Measurements from ENCODE around the gene SLC39A9. TPM values are rescaled to one million over a fixed set of nuclear protein-coding genes. Genes with fewer than 3 reads are reported as not detected.

The SLC39A9 gene, protein sequence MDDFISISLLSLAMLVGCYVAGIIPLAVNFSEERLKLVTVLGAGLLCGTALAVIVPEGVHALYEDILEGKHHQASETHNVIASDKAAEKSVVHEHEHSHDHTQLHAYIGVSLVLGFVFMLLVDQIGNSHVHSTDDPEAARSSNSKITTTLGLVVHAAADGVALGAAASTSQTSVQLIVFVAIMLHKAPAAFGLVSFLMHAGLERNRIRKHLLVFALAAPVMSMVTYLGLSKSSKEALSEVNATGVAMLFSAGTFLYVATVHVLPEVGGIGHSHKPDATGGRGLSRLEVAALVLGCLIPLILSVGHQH
- 126 and 137 TPM in 2 replicates for total RNA-seq (2014; rRNA removed; shearing (Covaris generic))
- polyA plus RNA-seq (2014; cell fraction: nucleus; rRNA removed): 74.6 and 107 TPM in 2 replicates

GRCh38 chr14:69398053-69398817 lies at the start of gene SLC39A9, which contains the start of gene ERH:
Gene SLC39A9 (plus strand): TSS chr14:69398692. CDS start chr14:69399370, 678 bp downstream.
Gene ERH (minus strand): TSS chr14:69398299. CDS start chr14:69398233, 66 bp downstream.
- DNase-seq (ENCODE audit: extremely low read depth, low read depth): peak; percentile 97

GRCh38 chr14:69349091-69349777 lies 49.3 kb upstream of the SLC39A9 start:
- no peak for DNase-seq (ENCODE audit: extremely low read depth, low read depth)

- DNase-seq (ENCODE audit: extremely low read depth, low read depth): no peak
These were observed 47.6 kb upstream of the SLC39A9 start for GRCh38 chr14:69350892-69351291.

DNA sequence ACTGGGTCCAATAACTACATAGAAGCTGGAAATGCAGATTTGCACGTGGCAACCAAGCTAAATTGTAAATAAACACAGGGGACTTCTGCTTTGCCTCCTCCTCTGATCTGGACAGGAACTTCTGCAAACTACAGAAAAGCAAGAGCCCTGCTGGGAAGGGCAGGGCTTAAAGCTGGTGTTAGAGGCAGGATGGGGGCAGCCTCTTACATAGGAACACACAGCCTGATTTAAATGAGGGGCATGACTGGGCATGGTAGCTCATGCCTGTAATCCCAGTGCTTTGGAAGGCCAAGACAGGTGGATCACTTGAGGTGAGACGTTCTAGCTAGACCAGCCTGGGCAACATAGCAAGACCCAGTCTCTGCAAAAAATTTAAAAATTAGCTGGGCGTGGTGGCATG lies 47.1 kb upstream of the SLC39A9 start:
- no peak for DNase-seq (ENCODE audit: extremely low read depth, low read depth)

DNA sequence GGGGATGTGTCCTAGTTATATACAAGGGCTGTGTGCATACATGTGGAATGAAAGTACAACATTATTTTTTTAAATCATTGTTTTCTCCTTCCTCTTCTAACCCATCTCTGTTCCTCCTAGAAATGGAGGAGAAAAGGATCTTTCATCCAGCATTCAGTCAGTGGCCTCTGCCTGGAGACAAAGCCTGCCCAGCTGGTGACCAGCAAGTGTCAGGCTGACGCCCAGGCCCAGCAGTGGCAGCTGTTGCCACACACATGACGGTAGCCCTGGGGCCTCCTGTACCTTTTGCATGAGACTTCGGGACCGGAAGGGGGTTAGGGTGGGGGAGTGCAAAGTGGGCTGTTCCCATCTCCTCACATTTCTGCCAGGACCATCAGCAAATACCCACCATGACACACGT lies 46.6 kb upstream of the SLC39A9 start:
- no peak for DNase-seq (ENCODE audit: extremely low read depth, low read depth)

DNA sequence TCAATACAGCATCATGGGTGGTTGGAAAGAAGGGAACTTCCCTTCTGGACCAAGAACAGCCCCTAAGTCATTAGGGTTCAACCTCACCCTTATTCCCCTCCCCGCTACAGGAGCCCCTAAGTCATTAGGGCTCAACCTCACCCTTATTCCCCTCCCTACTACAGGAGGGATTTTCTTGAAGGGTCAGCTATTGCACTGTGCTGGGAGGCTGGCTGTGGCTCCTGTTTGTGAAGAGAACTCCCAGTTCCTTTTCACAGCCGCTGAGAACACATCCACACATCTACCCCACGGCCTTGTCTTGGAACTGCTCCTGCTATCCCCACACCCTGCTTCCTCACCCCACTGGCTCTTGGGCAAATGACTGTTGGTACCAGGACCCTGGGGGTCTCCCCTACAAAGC lies 45.3 kb upstream of the SLC39A9 start:
- DNase-seq (ENCODE audit: extremely low read depth, low read depth): no peak

- no peak for DNase-seq (ENCODE audit: extremely low read depth, low read depth)
These were observed 43.9 kb upstream of the SLC39A9 start for GRCh38 chr14:69354383-69355153.

GRCh38 chr14:69355154-69355597 lies 43.3 kb upstream of the SLC39A9 start:
- no peak for DNase-seq (ENCODE audit: extremely low read depth, low read depth)

GRCh38 chr14:69355607-69356281 lies 42.7 kb upstream of the SLC39A9 start:
- no peak for DNase-seq (ENCODE audit: extremely low read depth, low read depth)

GRCh38 chr14:69356903-69357543 lies 41.5 kb upstream of the SLC39A9 start:
- no peak for DNase-seq (ENCODE audit: extremely low read depth, low read depth)

DNA sequence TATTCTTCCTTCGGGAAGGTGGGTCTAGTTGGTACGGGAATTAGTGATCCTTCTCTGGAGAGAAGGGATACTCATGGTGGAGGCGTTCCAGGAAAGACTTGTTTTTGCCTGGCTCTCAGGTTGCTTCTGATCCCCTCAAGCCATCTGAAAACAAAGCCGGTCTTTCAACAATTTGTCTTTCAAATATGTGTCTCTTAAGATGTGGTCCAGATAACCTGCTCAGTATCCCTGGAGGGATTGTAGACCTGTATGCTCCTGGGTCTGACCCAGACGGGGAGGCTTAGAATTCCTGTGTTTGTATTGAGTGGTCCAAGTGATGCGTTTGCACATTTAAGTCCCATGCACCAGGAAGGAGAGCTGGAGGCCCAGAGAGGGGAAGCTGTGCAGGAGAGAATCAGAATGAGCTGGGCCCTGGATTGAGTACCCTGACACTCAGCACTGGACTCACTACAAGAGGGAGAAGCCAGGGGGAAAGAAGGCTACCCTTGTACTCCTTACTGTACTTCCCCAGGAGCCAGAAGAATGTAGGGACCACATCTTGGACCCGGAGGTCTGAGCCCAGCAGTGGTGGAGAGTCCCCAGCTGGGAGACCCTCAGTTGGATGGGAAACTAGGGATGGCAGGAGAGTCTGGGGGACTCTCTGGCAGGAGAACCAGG lies 40.8 kb upstream of the SLC39A9 start:
- no peak for DNase-seq (ENCODE audit: extremely low read depth, low read depth)

DNA sequence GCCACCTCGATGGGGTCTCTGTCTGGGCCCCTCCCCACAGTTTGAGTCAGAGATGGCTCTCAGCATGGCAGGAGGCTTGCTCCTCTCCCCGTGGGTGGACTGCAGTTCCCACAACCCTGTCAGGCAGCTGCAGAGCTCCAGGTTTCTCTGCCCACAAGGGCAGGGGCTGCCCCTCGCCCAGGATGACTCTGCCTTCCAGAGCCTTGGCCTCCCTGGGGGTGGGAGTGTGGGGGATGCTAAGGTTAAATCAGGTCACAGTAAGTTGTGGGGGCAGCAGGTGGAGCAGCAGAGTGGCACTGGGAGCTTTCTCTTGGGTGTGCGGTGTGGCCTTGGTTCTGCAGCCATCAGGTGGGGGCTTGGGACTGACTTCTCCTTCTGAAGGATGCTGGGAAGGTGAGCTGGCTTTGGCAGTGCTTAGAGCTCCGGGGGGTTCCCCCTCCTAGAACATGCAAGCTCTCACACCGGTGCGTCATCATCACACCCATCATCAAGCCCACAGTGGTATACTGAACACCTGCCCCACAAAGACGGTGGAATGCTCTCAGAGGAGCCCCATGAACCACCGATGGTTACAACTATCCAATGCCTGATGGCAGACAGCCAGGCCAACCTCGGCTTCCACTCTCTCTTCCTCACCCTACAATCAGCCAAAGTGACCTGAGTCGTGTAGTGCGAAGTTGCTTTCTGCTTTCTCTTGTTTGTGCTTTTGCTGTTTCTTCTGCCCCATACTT lies 40.1 kb upstream of the SLC39A9 start:
- DNase-seq (ENCODE audit: extremely low read depth, low read depth): no peak

DNA sequence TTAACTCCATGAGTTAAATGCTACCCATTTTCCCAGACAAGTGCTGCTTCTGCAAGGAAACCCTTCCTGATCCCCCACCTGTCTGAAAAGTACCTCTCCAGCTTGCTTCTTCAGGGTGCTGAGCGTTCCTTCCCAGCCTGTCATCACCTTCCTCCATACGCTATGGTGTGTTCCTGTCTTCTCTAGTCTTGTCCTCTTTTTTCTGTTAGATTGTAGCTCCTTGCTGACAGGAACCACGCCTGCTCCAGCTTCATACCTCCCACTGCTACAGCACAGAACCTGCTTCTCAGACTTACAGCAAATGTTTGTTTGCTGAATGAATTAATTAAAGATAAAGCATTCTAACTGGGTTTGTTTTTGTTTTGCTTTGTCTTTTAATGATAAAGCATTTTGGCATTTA lies 39.5 kb upstream of the SLC39A9 start:
- no peak for DNase-seq (ENCODE audit: extremely low read depth, low read depth)

DNA sequence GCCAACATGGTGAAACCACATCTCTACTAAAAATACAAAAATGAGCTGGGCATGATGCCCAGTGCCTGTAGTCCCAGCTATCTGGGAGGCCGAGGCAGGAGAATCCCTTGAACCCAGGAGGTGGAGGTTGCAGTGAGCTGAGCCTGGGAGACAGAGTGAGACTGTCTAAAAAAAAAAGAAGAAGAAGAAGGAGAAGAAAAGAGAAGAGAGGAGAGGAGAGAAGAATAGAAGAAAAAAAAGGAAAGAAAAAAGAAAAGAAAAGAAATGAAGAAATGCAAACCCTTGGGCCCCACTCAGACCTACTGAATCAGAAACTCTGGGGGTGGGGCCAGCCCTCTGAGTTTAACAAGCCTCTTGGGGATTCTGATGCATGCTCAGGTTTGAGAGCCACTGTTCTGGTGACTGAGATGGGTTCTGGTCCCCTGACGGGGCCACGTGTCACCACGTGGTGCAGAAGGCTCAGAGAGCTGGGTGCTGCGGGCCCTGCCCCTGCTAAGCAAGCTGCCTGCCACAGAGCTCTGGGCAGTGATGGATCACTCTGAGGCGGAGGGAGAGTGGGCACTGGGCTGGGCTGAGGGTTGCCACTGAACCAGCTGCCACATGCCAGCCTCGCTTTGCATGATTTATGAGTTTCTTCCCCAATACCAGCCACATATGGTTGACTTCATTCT lies 37.9 kb upstream of the SLC39A9 start:
- no peak for DNase-seq (ENCODE audit: extremely low read depth, low read depth)

DNA sequence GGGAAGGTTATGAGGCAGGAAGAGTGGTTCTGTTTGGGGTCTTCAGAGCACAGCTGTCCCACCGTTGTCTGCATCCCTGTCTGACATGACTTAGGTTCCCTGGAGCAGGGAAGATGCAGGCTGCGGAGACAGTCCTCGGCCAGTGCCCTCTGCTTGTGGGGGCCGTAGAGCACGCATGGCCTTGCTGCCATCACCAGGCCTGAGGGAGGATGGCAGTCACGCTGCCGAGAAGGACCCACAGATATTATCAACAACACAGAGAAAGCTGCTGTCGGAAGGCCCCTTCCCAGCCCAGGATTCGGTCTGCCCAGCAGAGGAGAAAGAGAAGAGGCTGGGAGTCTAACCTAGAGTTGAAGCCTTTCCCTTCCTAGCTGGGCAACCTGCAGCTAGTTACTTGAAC lies 35.4 kb upstream of the SLC39A9 start:
- no peak for DNase-seq (ENCODE audit: extremely low read depth, low read depth)

DNA sequence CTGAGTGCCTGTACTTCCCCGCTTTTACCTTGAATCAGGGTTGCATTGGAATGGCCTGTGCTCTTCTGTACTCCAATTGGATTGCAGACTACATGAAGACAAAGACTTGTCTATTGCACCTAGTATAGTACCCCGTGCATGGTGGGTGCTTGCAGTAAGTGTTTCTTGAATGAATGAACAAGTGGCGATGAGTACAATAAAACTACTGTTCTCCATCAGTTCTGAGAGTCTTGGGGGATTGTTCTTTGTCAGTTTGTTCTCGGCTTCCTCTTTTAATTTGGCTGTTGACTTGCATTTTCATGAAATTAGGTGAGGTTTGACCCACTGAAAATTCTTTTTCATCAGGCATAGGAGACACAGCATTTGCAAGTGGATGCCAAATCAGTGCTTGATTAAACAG lies 34.5 kb upstream of the SLC39A9 start:
- DNase-seq (ENCODE audit: extremely low read depth, low read depth): no peak

DNA sequence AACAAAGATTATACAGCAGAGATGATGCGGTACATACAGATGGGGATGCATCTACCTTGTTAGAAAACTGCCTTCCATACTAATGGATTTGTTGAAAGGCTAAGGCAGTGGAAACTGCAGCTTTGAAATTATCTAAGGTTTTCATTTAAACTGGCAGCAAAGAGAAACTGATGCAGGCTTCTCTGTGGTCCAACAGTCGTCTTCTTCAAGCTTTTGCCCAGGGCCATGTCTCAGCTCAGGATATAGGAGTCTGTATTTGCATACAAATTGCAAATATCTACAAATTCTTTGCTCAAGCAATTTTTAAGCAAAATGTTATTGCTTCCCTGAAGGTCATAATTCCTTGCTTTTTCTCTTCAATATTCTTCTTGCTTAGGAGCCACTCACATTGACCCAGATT lies 34.1 kb upstream of the SLC39A9 start:
- DNase-seq (ENCODE audit: extremely low read depth, low read depth): no peak

GRCh38 chr14:69366069-69366468 lies 32.4 kb upstream of the SLC39A9 start:
- no peak for DNase-seq (ENCODE audit: extremely low read depth, low read depth)

Measured in NCI-H460 (cell line).